Panc1 (cell line): ENCODE results near the gene NUDT3. TPM values are rescaled to one million over a fixed set of nuclear protein-coding genes. Genes with fewer than 3 reads are reported as not detected.
"Not testable (repeated sequence)": the region's sequence is repeated elsewhere in the genome, so short reads cannot be mapped to it uniquely, and the experiment has no call there.

ENCODE experiments used
- ATAC-seq: fragments of 200-7000 bp; cut with Tn5 transposase; 2 replicates; pipeline ENCODE4 v1.9.1; 2020; ENCODE audit warnings: mild to moderate bottlenecking, moderate library complexity
- BruUV-seq: library from RNA; stranded (reverse); fragments of 400-500 nt; replicated peaks from 2 replicates; lab custom pipeline; 2021; lab: Mats Ljungman, UMichigan
- CTCF ChIA-PET: fragments of 300-600 bp; sonication (Branson Sonifier 250); formaldehyde crosslinking; loops from one replicate; lab custom pipeline; 2022; ENCODE audit warnings: antibody characterized with exemption; lab: Charles Lee
- POLR2A ChIA-PET: fragments of 300-600 bp; sonication (Branson Sonifier 250); formaldehyde crosslinking; loops from one replicate; lab custom pipeline; 2022; ENCODE audit warnings: antibody characterized with exemption; lab: Charles Lee
- DNase-seq: peaks from one replicate; pipeline ENCODE4 v3.0.0-alpha.2; 2010; ENCODE audit warnings: low read depth, low spot score
- H3K27ac ChIP-seq: 2 replicates; pipeline ENCODE4 v1.5.1; 2011; ENCODE audit warnings: mild to moderate bottlenecking, low read length, inconsistent platforms
- H3K27me3 ChIP-seq: fragments of 200-500 bp; sonication (Bioruptor generic); 2 replicates; pipeline ENCODE4 v1.6.0; 2014; ENCODE audit warnings: low read length, inconsistent platforms; ENCODE audit not compliant: control insufficient read depth, insufficient read depth
- H3K36me3 ChIP-seq: fragments of 200-500 bp; sonication (Bioruptor generic); 2 replicates; pipeline ENCODE4 v1.5.1; 2014; ENCODE audit warnings: inconsistent platforms, mild to moderate bottlenecking, low read length, moderate library complexity; ENCODE audit not compliant: control insufficient read depth, insufficient read depth
- H3K4me1 ChIP-seq: 2 replicates; pipeline ENCODE4 v1.5.1; 2011; ENCODE audit warnings: inconsistent platforms, mild to moderate bottlenecking, low read length, moderate library complexity; ENCODE audit not compliant: control insufficient read depth, insufficient read depth
- H3K4me3 ChIP-seq, 2 experiments: 2 replicates each; pipeline ENCODE4 v1.5.1; 2011 to 2012; ENCODE audit warnings: low read depth in 2 of 2, low read length in 2 of 2, mild to moderate bottlenecking in 2 of 2, inconsistent platforms in 1 of 2, moderate library complexity in 1 of 2
- H3K9me3 ChIP-seq: fragments of 200-500 bp; sonication (Bioruptor generic); 2 replicates; pipeline ENCODE4 v1.5.1; 2014; ENCODE audit warnings: low read depth, mild to moderate bottlenecking, inconsistent platforms, low read length, moderate library complexity; ENCODE audit not compliant: control insufficient read depth, insufficient read depth
- CTCF ChIP-seq: fragments of 450-650 bp; IDR thresholded peaks from 2 replicates; pipeline ENCODE4 v1.5.1; 2017; ENCODE audit warnings: mild to moderate bottlenecking
- POLR2AphosphoS5 ChIP-seq: IDR thresholded peaks from 2 replicates; pipeline ENCODE4 v1.6.1; 2012; ENCODE audit warnings: mild to moderate bottlenecking, low read depth, low read length, moderate library complexity
- SIN3A ChIP-seq: IDR thresholded peaks from 2 replicates; pipeline ENCODE4 v1.6.1; 2012; ENCODE audit warnings: low read depth, mild to moderate bottlenecking, low read length, moderate library complexity, borderline replicate concordance; ENCODE audit not compliant: insufficient read depth
- TCF7L2 ChIP-seq: IDR thresholded peaks from 2 replicates; pipeline ENCODE4 v1.6.1; 2011; ENCODE audit warnings: mild to moderate bottlenecking, low read depth, low read length, inconsistent platforms
- in situ Hi-C: cut with HindIII; loops from 2 replicates; pipeline ENCODE4 v1.10.0; 2016; ENCODE audit warnings: low sequenced_read_pairs, low pct_unique_long_range_greater_than_20kb
- intact Hi-C: fragments of 100-400 bp; cut with micrococcal nuclease; formaldehyde crosslinking; loops from one replicate; pipeline ENCODE4 v1.10.0; 2022; ENCODE audit not compliant: unreplicated experiment
- total RNA-seq: library from RNA; stranded (reverse); gene quantifications from one replicate; pipeline ENCODE4 v1.2.1, GENCODE V29; 2021; ENCODE audit not compliant: unreplicated experiment
- TF ChIP-seq, protein P1 (sequence below), 2 experiments: IDR thresholded peaks; 2 replicates each; pipeline ENCODE4 v1.6.1; 2011 to 2012; ENCODE audit warnings: low read depth in 2 of 2, control low read depth in 1 of 2, low read length in 1 of 2, mild to moderate bottlenecking in 1 of 2, moderate library complexity in 1 of 2; ENCODE audit not compliant: insufficient read depth in 1 of 2

The NUDT3 gene
- total RNA-seq, 1 experiment from 2014 or later: 25.9 TPM

DNA sequence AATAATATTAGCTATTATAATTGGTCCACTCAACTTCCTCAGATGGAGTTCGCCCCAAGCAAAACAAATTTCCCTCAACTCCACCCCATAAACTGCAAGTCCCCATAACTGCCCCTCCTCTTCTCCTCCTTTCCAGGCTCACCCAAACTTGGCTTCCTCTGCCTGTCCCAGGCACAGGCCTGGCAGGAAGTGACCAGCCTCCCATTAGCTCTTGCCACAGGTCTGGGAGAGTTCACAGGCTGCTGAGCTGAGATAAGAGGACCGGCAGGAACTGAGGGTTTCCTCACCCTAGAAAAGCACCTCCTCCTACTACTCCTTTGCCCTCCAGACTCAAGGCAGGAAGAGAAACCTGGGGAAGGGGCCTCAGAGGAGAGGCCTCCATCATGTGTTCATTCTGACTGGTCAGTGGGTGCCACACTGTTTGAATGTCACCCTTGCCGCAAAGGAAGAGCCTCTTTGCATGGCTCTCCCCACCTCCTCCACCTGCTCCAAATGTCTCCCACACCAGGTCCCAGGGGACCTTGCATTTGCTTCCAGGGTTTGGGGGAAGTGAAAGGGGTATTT is 119.1 kb downstream of the NUDT3 start:
- CTCF ChIA-PET: no interaction called here
- intact Hi-C loops: no loop called here
- no peak for DNase-seq

DNA sequence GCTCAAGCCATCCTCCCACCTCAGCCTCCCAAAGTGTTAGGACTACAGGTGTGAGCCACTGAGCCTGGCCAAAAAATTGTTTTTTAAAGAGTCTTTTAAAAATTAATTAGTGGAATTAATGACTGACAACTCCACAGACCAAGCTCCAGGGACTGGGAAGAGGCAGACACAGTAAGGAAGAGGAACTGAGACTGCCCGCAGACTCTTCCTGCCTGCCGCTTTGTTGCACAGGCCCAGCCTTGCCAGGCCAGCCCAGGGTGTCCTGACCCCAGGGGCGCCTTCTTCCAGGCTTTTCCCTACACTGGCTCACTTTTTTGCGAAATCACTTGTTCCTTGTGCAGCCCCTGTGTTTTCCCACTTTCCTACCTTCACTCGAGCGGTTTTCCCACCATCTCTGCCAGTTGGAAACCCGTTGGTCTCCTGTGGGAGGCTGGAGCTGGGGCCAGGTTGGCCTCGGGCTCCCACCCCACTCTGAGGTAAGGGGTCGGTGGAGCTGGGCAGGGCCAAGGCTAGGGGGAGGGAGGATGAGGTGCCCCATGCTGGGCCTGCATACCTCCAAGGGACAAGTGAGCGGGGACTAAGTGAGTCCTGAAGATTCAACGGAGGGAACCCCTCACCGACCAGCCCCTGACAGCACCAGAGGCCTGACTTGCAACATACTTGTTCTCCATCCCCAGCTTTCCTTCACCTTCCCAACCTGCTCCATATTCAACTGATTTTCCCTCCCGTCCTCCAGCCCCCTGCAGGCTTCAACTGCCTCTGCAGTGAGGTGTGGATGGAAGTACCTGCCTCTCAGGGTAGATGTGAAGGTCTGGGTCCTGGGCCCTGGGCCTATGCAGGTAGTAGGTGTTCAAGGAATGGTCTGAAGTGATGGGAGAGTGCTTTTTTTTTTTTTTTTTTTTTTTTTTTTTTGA is 120.2 kb downstream of the NUDT3 start:
- H3K4me1 ChIP-seq: no peaks in the 10 kb centered on the region
- H3K4me3 ChIP-seq: no peak overlapping the region
- no peaks in the 10 kb centered on the region for H3K27me3 ChIP-seq
- no peak overlapping the region for H3K27ac ChIP-seq
- TF ChIP-seq SIN3A: no peak
- no peak for TF ChIP-seq TCF7L2
- TF ChIP-seq CTCF: no peak
- no peak for TF ChIP-seq POLR2AphosphoS5
- TF ChIP-seq, protein P1, sequence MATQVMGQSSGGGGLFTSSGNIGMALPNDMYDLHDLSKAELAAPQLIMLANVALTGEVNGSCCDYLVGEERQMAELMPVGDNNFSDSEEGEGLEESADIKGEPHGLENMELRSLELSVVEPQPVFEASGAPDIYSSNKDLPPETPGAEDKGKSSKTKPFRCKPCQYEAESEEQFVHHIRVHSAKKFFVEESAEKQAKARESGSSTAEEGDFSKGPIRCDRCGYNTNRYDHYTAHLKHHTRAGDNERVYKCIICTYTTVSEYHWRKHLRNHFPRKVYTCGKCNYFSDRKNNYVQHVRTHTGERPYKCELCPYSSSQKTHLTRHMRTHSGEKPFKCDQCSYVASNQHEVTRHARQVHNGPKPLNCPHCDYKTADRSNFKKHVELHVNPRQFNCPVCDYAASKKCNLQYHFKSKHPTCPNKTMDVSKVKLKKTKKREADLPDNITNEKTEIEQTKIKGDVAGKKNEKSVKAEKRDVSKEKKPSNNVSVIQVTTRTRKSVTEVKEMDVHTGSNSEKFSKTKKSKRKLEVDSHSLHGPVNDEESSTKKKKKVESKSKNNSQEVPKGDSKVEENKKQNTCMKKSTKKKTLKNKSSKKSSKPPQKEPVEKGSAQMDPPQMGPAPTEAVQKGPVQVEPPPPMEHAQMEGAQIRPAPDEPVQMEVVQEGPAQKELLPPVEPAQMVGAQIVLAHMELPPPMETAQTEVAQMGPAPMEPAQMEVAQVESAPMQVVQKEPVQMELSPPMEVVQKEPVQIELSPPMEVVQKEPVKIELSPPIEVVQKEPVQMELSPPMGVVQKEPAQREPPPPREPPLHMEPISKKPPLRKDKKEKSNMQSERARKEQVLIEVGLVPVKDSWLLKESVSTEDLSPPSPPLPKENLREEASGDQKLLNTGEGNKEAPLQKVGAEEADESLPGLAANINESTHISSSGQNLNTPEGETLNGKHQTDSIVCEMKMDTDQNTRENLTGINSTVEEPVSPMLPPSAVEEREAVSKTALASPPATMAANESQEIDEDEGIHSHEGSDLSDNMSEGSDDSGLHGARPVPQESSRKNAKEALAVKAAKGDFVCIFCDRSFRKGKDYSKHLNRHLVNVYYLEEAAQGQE (IDR thresholded peaks at IDR 0.05; ENCODE audit: insufficient read depth in 1 of 2, low read depth in 2 of 2, low read length in 1 of 2): no peak
- POLR2A ChIA-PET: interaction anchor here (0.5 kb wide), 1 partner anchor 10 kb away, joined by 3 read pairs; no protein-coding TSS in a partner anchor
- CTCF ChIA-PET: no interaction called here
- in situ Hi-C loops: no loop called here
- no peaks in the 10 kb centered on the region for H3K9me3 ChIP-seq
- no TSS peak for BruUV-seq
- DNase-seq: no peak
- no peaks in the 10 kb centered on the region for H3K36me3 ChIP-seq
- intact Hi-C loops: no loop called here
- peak; percentile 69; the same call in 1 of the 2 replicates for ATAC-seq

More for the DNA sequence above, 119.1 kb downstream of the NUDT3 start:
- BruUV-seq: no TSS peak
- in situ Hi-C loops: no loop called here
- Histone ChIP-seq H3K27ac (no peak overlapping the region), H3K27me3 (no peaks in the 10 kb centered on the region), H3K9me3 (no peaks in the 10 kb centered on the region), H3K4me3 (no peak overlapping the region), H3K4me1 (no peaks in the 10 kb centered on the region), H3K36me3 (no peaks in the 10 kb centered on the region)
- no peak for ATAC-seq
- no peak for TF ChIP-seq POLR2AphosphoS5
- TF ChIP-seq, protein P1 (IDR thresholded peaks at IDR 0.05; ENCODE audit: insufficient read depth in 1 of 2, low read depth in 2 of 2, low read length in 1 of 2): no peak
- POLR2A ChIA-PET: no interaction called here

- H3K27me3 ChIP-seq, CTCF ChIA-PET, H3K4me1 ChIP-seq, in situ Hi-C loops, intact Hi-C loops, POLR2A ChIA-PET, BruUV-seq, H3K27ac ChIP-seq, H3K9me3 ChIP-seq, ATAC-seq, H3K36me3 ChIP-seq, DNase-seq, H3K4me3 ChIP-seq: not testable (repeated sequence)
Observed at GRCh38 chr6:34269658-34270341, 122.7 kb downstream of the NUDT3 start.
